Right lobe of liver (tissue), 6 donors: ENCODE results near the gene AKNA. TPM values are rescaled to one million over a fixed set of nuclear protein-coding genes. Genes with fewer than 3 reads are reported as not detected.
A peak's percentile ranks its signal among the peaks of the same experiment; 100 is the strongest.

ENCODE experiments used
- ATAC-seq, 4 donors: fragments of 200-7000 bp; cut with Tn5 transposase; one replicate each; pipeline ENCODE4 v1.9.1; 2020; ENCODE audit warnings: mild to moderate bottlenecking in 4 of 4, moderate library complexity in 4 of 4
- DNase-seq, 3 donors: peaks; one replicate each; pipeline ENCODE4 v3.0.0-alpha.2; 2020
- H3K27ac ChIP-seq, 3 donors: fragments of 200-600 bp; one replicate each; pipeline ENCODE4 v1.8.0; 2022
- H3K27me3 ChIP-seq, 2 donors: fragments of 200-600 bp; one replicate each; pipeline ENCODE4 v1.8.0; 2022
- H3K36me3 ChIP-seq, 4 donors: fragments of 200-600 bp; sonication (generic) in 1 of 4; one replicate each; pipeline versions ENCODE4 v1.5.1 to v1.8.0; 2017 to 2022; ENCODE audit warnings: control low read depth in 1 of 4
- H3K4me1 ChIP-seq, 4 donors: fragments of 200-600 bp; sonication (generic) in 1 of 4; one replicate each; pipeline versions ENCODE4 v1.5.1 to v1.8.0; 2017 to 2022; ENCODE audit warnings: control low read depth in 1 of 4
- H3K4me3 ChIP-seq, 3 donors: fragments of 200-600 bp; one replicate each; pipeline ENCODE4 v1.8.0; 2022
- H3K9me3 ChIP-seq, 4 donors: fragments of 200-600 bp; sonication (generic) in 1 of 4; one replicate each; pipeline versions ENCODE4 v1.5.1 to v1.8.0; 2017 to 2022; ENCODE audit warnings: control low read depth in 1 of 4
- POLR2A ChIP-seq: fragments of 450-650 bp; IDR thresholded peaks from one replicate; pipeline ENCODE4 v1.6.1; 2017; ENCODE audit warnings: antibody characterized with exemption, mild to moderate bottlenecking
- WGBS: methylation state at CpG from one replicate; pipeline ENCODE4 v1.1.6; 2018; ENCODE audit warnings: low coverage, low lambda C conversion rate; ENCODE audit not compliant: insufficient coverage; ENCODE audit errors: missing lambda C conversion rate; 5-methylcytosine and 5-hydroxymethylcytosine counted together
- intact Hi-C, 2 donors: fragments of 100-400 bp; cut with DNase I; formaldehyde crosslinking; loops; one replicate each; pipeline versions ENCODE4 v1.11.2 to v1.14.1; 2022
- total RNA-seq, 6 experiments: library from RNA; depleted of rRNA in 2 of 6; stranded (reverse); fragments of >200 nt in 2 of 6; fragmentation: NEBNext Ultra II Directional in 3 of 6; extraction: Animal tissue kit (Norgen Biotek cat#: 25700) in 3 of 6; gene quantifications; one replicate each; pipeline versions ENCODE4 v1.1.0 to v1.2.4, GENCODE V29; 2016 to 2023
- TF ChIP-seq, protein P1 (sequence below), 4 donors: fragments of 200-600 bp in 3 of 4; fragments of 450-650 bp in 1 of 4; IDR thresholded peaks; one replicate each; pipeline versions ENCODE4 v1.5.1 to v1.8.0; 2016 to 2022; ENCODE audit warnings: antibody characterized with exemption in 4 of 4, mild to moderate bottlenecking in 2 of 4
- donor health status: DM: no; HTN: yes; CAD: no.
- donor health status: DM: no; HTN: no; CAD: no.
- donor health status: DM: no; HTN: no; CAD: no.
- donor health status: DM: no; HTN: yes; CAD: no.
- donor health status: DM: no; HTN: yes; CAD: no.

AKNA gene
- total RNA-seq, 6 experiments from 2014 or later: 4.7 to 15.1 (median 9.8) TPM

- Histone ChIP-seq H3K4me1 (peaks cover 0 to 18% (median 3%) of the 10 kb centered on the region in 4 donors), H3K9me3 (no peaks in the 10 kb centered on the region), H3K36me3 (no peaks in the 10 kb centered on the region), H3K4me3 (no peak overlapping the region), H3K27me3 (no peaks in the 10 kb centered on the region), H3K27ac (no peak overlapping the region)
- 75% methylated on average over 2 of the region's 2 CpGs for WGBS
- TF ChIP-seq POLR2A: no peak
- TF ChIP-seq, protein P1, sequence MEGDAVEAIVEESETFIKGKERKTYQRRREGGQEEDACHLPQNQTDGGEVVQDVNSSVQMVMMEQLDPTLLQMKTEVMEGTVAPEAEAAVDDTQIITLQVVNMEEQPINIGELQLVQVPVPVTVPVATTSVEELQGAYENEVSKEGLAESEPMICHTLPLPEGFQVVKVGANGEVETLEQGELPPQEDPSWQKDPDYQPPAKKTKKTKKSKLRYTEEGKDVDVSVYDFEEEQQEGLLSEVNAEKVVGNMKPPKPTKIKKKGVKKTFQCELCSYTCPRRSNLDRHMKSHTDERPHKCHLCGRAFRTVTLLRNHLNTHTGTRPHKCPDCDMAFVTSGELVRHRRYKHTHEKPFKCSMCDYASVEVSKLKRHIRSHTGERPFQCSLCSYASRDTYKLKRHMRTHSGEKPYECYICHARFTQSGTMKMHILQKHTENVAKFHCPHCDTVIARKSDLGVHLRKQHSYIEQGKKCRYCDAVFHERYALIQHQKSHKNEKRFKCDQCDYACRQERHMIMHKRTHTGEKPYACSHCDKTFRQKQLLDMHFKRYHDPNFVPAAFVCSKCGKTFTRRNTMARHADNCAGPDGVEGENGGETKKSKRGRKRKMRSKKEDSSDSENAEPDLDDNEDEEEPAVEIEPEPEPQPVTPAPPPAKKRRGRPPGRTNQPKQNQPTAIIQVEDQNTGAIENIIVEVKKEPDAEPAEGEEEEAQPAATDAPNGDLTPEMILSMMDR (IDR thresholded peaks at IDR 0.05): no peak
- intact Hi-C loops: loop anchor here (10.0 kb wide), 1 partner anchor 254 kb away; the partner anchor contains the start of gene TEX53 (in 2 of the 2)
- DNase-seq (no peak), ATAC-seq (no peak)
Observed at GRCh38 chr9:114400772-114401171, 13.0 kb upstream of the AKNA start.

- H3K9me3 ChIP-seq: no peaks in the 10 kb centered on the region
- no peaks in the 10 kb centered on the region for H3K36me3 ChIP-seq
- H3K4me1 ChIP-seq: peaks cover 0 to 24% (median 6%) of the 10 kb centered on the region in 4 donors
- no peaks in the 10 kb centered on the region for H3K27me3 ChIP-seq
- TF ChIP-seq, protein P1 (IDR thresholded peaks at IDR 0.05): no peak
- no peak for TF ChIP-seq POLR2A
- WGBS: 29% methylated on average over 1 of the region's 1 CpG
- ATAC-seq: no peak
- intact Hi-C loops: loop anchor here (10.0 kb wide), 1 partner anchor 255 kb away; the partner anchor contains the start of gene TEX53 (in 2 of the 2)
- no peak for DNase-seq
- H3K27ac ChIP-seq: no peak overlapping the region
- no peak overlapping the region for H3K4me3 ChIP-seq
Observed at GRCh38 chr9:114400219-114400618, 12.4 kb upstream of the AKNA start.

DNA sequence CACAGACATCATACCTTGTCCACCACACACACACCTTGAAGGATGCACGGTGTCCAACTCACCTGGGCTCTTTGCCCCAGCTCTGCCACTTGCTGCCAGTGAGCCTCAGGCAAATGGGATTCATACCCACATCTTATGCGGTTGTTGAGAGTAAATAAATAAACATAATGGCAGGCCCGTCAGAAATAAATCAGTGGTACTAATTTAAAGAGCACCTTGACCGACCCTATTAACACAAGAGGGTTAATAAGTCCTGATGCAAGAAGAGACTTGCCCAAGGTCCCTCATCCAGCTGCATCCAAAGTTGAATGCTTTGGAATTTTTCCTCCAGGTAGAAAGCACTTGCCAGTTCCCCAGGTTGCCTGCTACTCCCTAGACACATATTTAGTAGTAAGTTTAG lies 11.6 kb upstream of the AKNA start:
- WGBS: 100% methylated on average over 3 of the region's 4 CpGs
- H3K4me3 ChIP-seq: no peak overlapping the region
- no peaks in the 10 kb centered on the region for H3K36me3 ChIP-seq
- H3K4me1 ChIP-seq: peaks cover 0 to 32% (median 10%) of the 10 kb centered on the region in 4 donors
- H3K9me3 ChIP-seq: no peaks in the 10 kb centered on the region
- TF ChIP-seq, protein P1 (IDR thresholded peaks at IDR 0.05): no peak
- TF ChIP-seq POLR2A: no peak
- no peaks in the 10 kb centered on the region for H3K27me3 ChIP-seq
- DNase-seq (no peak), ATAC-seq (no peak)
- intact Hi-C loops: no loop called here
- no peak overlapping the region for H3K27ac ChIP-seq

- Histone ChIP-seq H3K27ac (peak overlapping the region; percentile 81 to 91 (median 90)), H3K4me3 (peak overlapping the region; percentile 78 to 94 (median 82)), H3K9me3 (no peaks in the 10 kb centered on the region), H3K27me3 (no peaks in the 10 kb centered on the region), H3K36me3 (no peaks in the 10 kb centered on the region), H3K4me1 (peaks cover 0 to 43% (median 13%) of the 10 kb centered on the region in 4 donors)
- DNase-seq: peak; percentile 98
- ATAC-seq: peak; percentile 88 to 94 (median 92)
- TF ChIP-seq POLR2A: peak; percentile 85
- TF ChIP-seq, protein P1 (IDR thresholded peaks at IDR 0.05): peak in 1 of 4 donors; percentile 13
- WGBS: 0% methylated on average over 10 of the region's 66 CpGs
- intact Hi-C loops: no loop called here
Observed at GRCh38 chr9:114397848-114398605, 10.2 kb upstream of the AKNA start.
